H1 (cell line): ENCODE results near the gene MAPRE3. TPM values are rescaled to one million over a fixed set of nuclear protein-coding genes. Genes with fewer than 3 reads are reported as not detected.

ENCODE experiments used
- CTCF ChIA-PET: fragments of 300-600 bp; sonication (Branson Sonifier 250); formaldehyde crosslinking; loops from one replicate; lab custom pipeline; 2021; ENCODE audit not compliant: partially characterized antibody; lab: Charles Lee
- POLR2A ChIA-PET: fragments of 300-600 bp; sonication (Branson Sonifier 250); formaldehyde crosslinking; loops from one replicate; lab custom pipeline; 2021; ENCODE audit warnings: inconsistent platforms; ENCODE audit not compliant: partially characterized antibody; lab: Charles Lee
- DNase-seq, 2 experiments: peaks; one replicate each; pipeline versions ENCODE4 v3.0.0 to v3.0.0-alpha.2; 2010 to 2022; ENCODE audit warnings: low spot score in 2 of 2, low read depth in 1 of 2, mixed read lengths in 1 of 2
- FAIRE-seq: peaks from 2 replicates; lab custom pipeline; 2011; peaks lifted over from hg19 to GRCh38; lab: Jason Lieb, UNC
- H2AFZ ChIP-seq: 2 replicates; pipeline ENCODE4 v1.8.1; 2012; ENCODE audit warnings: low read length, inconsistent platforms
- H2AK5ac ChIP-seq: 2 replicates; pipeline ENCODE4 v1.6.1; 2013; ENCODE audit warnings: low read depth, low read length
- H2BK120ac ChIP-seq: replicated peaks from 2 replicates; pipeline ENCODE3; 2013; ENCODE audit warnings: low read depth, low read length, inconsistent platforms
- H2BK12ac ChIP-seq: 2 replicates; pipeline ENCODE4 v1.6.1; 2013; ENCODE audit warnings: low read depth, low read length
- H2BK15ac ChIP-seq: 2 replicates; pipeline ENCODE4 v1.6.1; 2013; ENCODE audit warnings: low read length
- H2BK20ac ChIP-seq: 2 replicates; pipeline ENCODE4 v1.6.1; 2013; ENCODE audit warnings: low read length
- H2BK5ac ChIP-seq: 2 replicates; pipeline ENCODE4 v1.6.1; 2013; ENCODE audit warnings: low read depth, low read length
- H3K14ac ChIP-seq: 2 replicates; pipeline ENCODE4 v1.6.1; 2013; ENCODE audit warnings: inconsistent platforms; ENCODE audit not compliant: insufficient read length
- H3K18ac ChIP-seq: 2 replicates; pipeline ENCODE4 v1.6.1; 2013; ENCODE audit warnings: low read length; ENCODE audit errors: extremely low read depth
- H3K23ac ChIP-seq: 2 replicates; pipeline ENCODE4 v1.6.1; 2013; ENCODE audit warnings: inconsistent platforms; ENCODE audit not compliant: insufficient read length
- H3K23me2 ChIP-seq: 2 replicates; pipeline ENCODE4 v1.6.1; 2013; ENCODE audit warnings: low read depth, low read length
- H3K27ac ChIP-seq: 2 replicates; pipeline ENCODE4 v1.6.1; 2011; ENCODE audit warnings: low read depth, low read length, inconsistent platforms
- H3K27me3 ChIP-seq, 4 experiments: replicated peaks in 1 of 4; 1 replicate in 1 of 4; 2 replicates in 3 of 4; pipeline versions ENCODE4 v1.6.1 to v1.8.1; 2011 to 2013; ENCODE audit warnings: low read length in 3 of 4, mild to moderate bottlenecking in 3 of 4, inconsistent platforms in 2 of 4, mixed read lengths in 2 of 4, moderate library complexity in 1 of 4; ENCODE audit not compliant: control insufficient read depth in 3 of 4, insufficient read depth in 3 of 4; ENCODE audit errors: extremely low read depth in 1 of 4
- H3K36me3 ChIP-seq, 4 experiments: 2 replicates each; pipeline versions ENCODE4 v1.6.1 to v1.8.1; 2011 to 2013; ENCODE audit warnings: mild to moderate bottlenecking in 4 of 4, low read length in 3 of 4, moderate library complexity in 2 of 4, control low read depth in 1 of 4, inconsistent platforms in 1 of 4; ENCODE audit not compliant: insufficient read depth in 4 of 4, control insufficient read depth in 2 of 4
- H3K4ac ChIP-seq: replicated peaks from 2 replicates; pipeline ENCODE3; 2013; ENCODE audit warnings: low read length, low read depth, mixed read lengths, inconsistent platforms; ENCODE audit not compliant: insufficient read length
- H3K4me1 ChIP-seq, 4 experiments: replicated peaks in 1 of 4; 1 replicate in 1 of 4; 2 replicates in 3 of 4; pipeline versions ENCODE4 v1.6.1 to v1.8.1; 2011 to 2013; ENCODE audit warnings: low read length in 3 of 4, inconsistent platforms in 2 of 4, mixed read lengths in 1 of 4; ENCODE audit not compliant: insufficient read depth in 4 of 4, control insufficient read depth in 3 of 4
- H3K4me2 ChIP-seq, 2 experiments: 2 replicates each; pipeline versions ENCODE4 v1.6.1 to v1.8.1; 2011 to 2013; ENCODE audit warnings: low read depth in 2 of 2, low read length in 2 of 2, control low read depth in 1 of 2, inconsistent platforms in 1 of 2, mild to moderate bottlenecking in 1 of 2; ENCODE audit not compliant: insufficient read depth in 1 of 2
- H3K4me3 ChIP-seq, 4 experiments: fragments of 200-600, 300-600 bp in 1 of 4; sonication (generic), shearing (Covaris generic), sonication (Bioruptor Twin) in 1 of 4; 2 replicates each; pipeline versions ENCODE4 v1.5.1 to v1.8.1; 2011 to 2016; ENCODE audit warnings: low read length in 4 of 4, low read depth in 3 of 4, control low read depth in 2 of 4, inconsistent platforms in 2 of 4, mild to moderate bottlenecking in 2 of 4, mixed read lengths in 1 of 4, moderate library complexity in 1 of 4; ENCODE audit not compliant: insufficient read depth in 2 of 4; ENCODE audit errors: extremely low read depth in 1 of 4
- H3K56ac ChIP-seq: replicated peaks from 2 replicates; pipeline ENCODE3; 2013; ENCODE audit warnings: low read depth, mild to moderate bottlenecking, mixed read lengths, low read length, inconsistent platforms; ENCODE audit not compliant: insufficient read length
- H3K79me1 ChIP-seq: 2 replicates; pipeline ENCODE4 v1.6.1; 2013; ENCODE audit warnings: low read depth, low read length, control low read depth
- H3K79me2 ChIP-seq, 2 experiments: 2 replicates each; pipeline versions ENCODE4 v1.6.1 to v1.8.1; 2012 to 2013; ENCODE audit warnings: low read length in 2 of 2, mild to moderate bottlenecking in 2 of 2, inconsistent platforms in 1 of 2; ENCODE audit not compliant: insufficient read depth in 2 of 2, control insufficient read depth in 1 of 2
- H3K9ac ChIP-seq, 4 experiments: replicated peaks in 1 of 4; 1 replicate in 1 of 4; 2 replicates in 3 of 4; pipeline versions ENCODE4 v1.6.1 to v1.8.1; 2011 to 2013; ENCODE audit warnings: low read depth in 3 of 4, low read length in 3 of 4, control low read depth in 2 of 4, mild to moderate bottlenecking in 2 of 4, moderate library complexity in 2 of 4, inconsistent platforms in 1 of 4; ENCODE audit errors: extremely low read depth in 1 of 4
- H3K9me3 ChIP-seq, 2 experiments: 2 replicates each; pipeline versions ENCODE4 v1.6.1 to v1.8.1; 2012 to 2013; ENCODE audit warnings: mild to moderate bottlenecking in 2 of 2, moderate library complexity in 2 of 2, control low read depth in 1 of 2, inconsistent platforms in 1 of 2, low read depth in 1 of 2, low read length in 1 of 2, mixed read lengths in 1 of 2; ENCODE audit not compliant: insufficient read depth in 2 of 2
- H4K20me1 ChIP-seq, 2 experiments: replicated peaks in 1 of 2; 2 replicates each; pipeline versions ENCODE3 to v1.8.1; 2011 to 2013; ENCODE audit warnings: inconsistent platforms in 2 of 2, low read length in 2 of 2, mild to moderate bottlenecking in 1 of 2; ENCODE audit not compliant: insufficient read depth in 2 of 2, control insufficient read depth in 1 of 2
- H4K5ac ChIP-seq: 2 replicates; pipeline ENCODE4 v1.6.1; 2013; ENCODE audit warnings: low read length, low read depth, mixed read lengths, inconsistent platforms; ENCODE audit not compliant: insufficient read length
- H4K8ac ChIP-seq: 2 replicates; pipeline ENCODE4 v1.8.0; 2013; ENCODE audit warnings: mild to moderate bottlenecking, moderate library complexity, low read length, inconsistent platforms; ENCODE audit not compliant: insufficient read depth; ENCODE audit errors: extremely low read depth
- H4K91ac ChIP-seq: replicated peaks from 2 replicates; pipeline ENCODE3; 2013; ENCODE audit warnings: low read length, mixed read lengths, inconsistent platforms; ENCODE audit not compliant: insufficient read length
- ASH2L ChIP-seq: fragments of 200-600, 300-600 bp; sonication (generic); IDR thresholded peaks from one replicate; pipeline ENCODE4 v1.7.1; 2017; ENCODE audit warnings: low read length
- BRCA1 ChIP-seq: IDR thresholded peaks from 2 replicates; pipeline ENCODE4 v1.6.1; 2012; ENCODE audit warnings: low read depth, low read length, improper control_type of control experiment
- CHD2 ChIP-seq: IDR thresholded peaks from 2 replicates; pipeline ENCODE4 v1.6.1; 2012; ENCODE audit warnings: low read length, improper control_type of control experiment
- CTBP2 ChIP-seq: IDR thresholded peaks from 2 replicates; pipeline ENCODE4 v1.7.0; 2011; ENCODE audit warnings: borderline replicate concordance, mild to moderate bottlenecking, moderate library complexity, mixed read lengths, low read length; ENCODE audit not compliant: insufficient read depth, insufficient read length
- EZH2 ChIP-seq: fragments of 200-600 bp; sonication (generic); IDR thresholded peaks from 2 replicates; pipeline ENCODE4 v1.7.1; 2012; ENCODE audit warnings: low read depth, mild to moderate bottlenecking, moderate library complexity, low read length, inconsistent platforms; ENCODE audit not compliant: severe bottlenecking
- GTF2F1 ChIP-seq: IDR thresholded peaks from 2 replicates; pipeline ENCODE4 v1.6.1; 2012; ENCODE audit warnings: low read depth, low read length, improper control_type of control experiment, borderline replicate concordance
- HDAC6 ChIP-seq: IDR thresholded peaks from one replicate; pipeline ENCODE4 v1.7.1; 2012; ENCODE audit warnings: low read depth, mild to moderate bottlenecking, inconsistent platforms, low read length, moderate library complexity
- MAX ChIP-seq: IDR thresholded peaks from 2 replicates; pipeline ENCODE4 v1.6.1; 2012; ENCODE audit warnings: inconsistent platforms
- NANOG ChIP-seq: IDR thresholded peaks from 2 replicates; pipeline ENCODE4 v1.6.1; 2011; ENCODE audit warnings: low read length, low read depth, mild to moderate bottlenecking, inconsistent platforms; ENCODE audit not compliant: insufficient read depth, poor library complexity, severe bottlenecking
- SUZ12 ChIP-seq: fragments of 200-600 bp; sonication (generic); IDR thresholded peaks from 2 replicates; pipeline ENCODE4 v1.6.1; 2012; ENCODE audit warnings: mild to moderate bottlenecking, inconsistent platforms, low read length, moderate library complexity, mixed read lengths
- WGBS, 2 experiments: shearing (Covaris generic) in 1 of 2; methylation state at CpG; one replicate each; pipeline versions ENCODE4 v1.1.6 to v1.1.7; 2013 to 2015; ENCODE audit warnings: low lambda C conversion rate in 2 of 2, mixed read lengths in 2 of 2, inconsistent platforms in 1 of 2, low coverage in 1 of 2, missing lambda C conversion rate in 1 of 2; ENCODE audit not compliant: insufficient replicate concordance in 2 of 2, insufficient coverage in 1 of 2, insufficient read length in 1 of 2; ENCODE audit errors: extremely low coverage in 1 of 2, missing lambda C conversion rate in 1 of 2; 5-methylcytosine and 5-hydroxymethylcytosine counted together
- polyA plus RNA-seq, 7 experiments: library from polyadenylated mRNA; depleted of rRNA in 3 of 7; stranded (reverse) in 5 of 7; unstranded in 2 of 7; fragments of >200 nt in 5 of 7; fragments of 200-250 nt in 2 of 7; gene quantifications; 1 replicate in 5 of 7; 2 replicates in 1 of 7; 4 replicates in 1 of 7; pipeline versions ENCODE4 v1.2.1 to v1.2.3, GENCODE V29; 2011 to 2013; ENCODE audit warnings: missing spikeins in 2 of 7, mixed read lengths in 2 of 7
- total RNA-seq: library from RNA; stranded (reverse); fragmentation: NEBNext Ultra II Directional; extraction: Animal tissue kit (Norgen Biotek cat#: 25700); gene quantifications from 2 replicates; pipeline ENCODE4 v1.2.1, GENCODE V29; 2021

The MAPRE3 gene
- total and polyA plus RNA-seq, 2 of the 8 experiments (the other 6 are each of a cell fraction or from before 2014, with no cell fraction given): 4.9 to 6.6 TPM

GRCh38 chr2:27006602-27007415, 36.4 kb downstream of the MAPRE3 start:
- POLR2A ChIA-PET: no interaction called here
- H3K4me2 ChIP-seq: no peak overlapping the region
- H2AFZ ChIP-seq: no peak overlapping the region
- no peak overlapping the region for H3K27ac ChIP-seq
- 86% methylated on average over 6 of the region's 6 CpGs; no CpG with 5 or more reads in 1 of the 2 experiments for WGBS, 2 experiments
- H3K4me1 ChIP-seq: 0 out of 7 replicates have a peak, but pooled peaks cover 0 to under 1% (median 0%) of the 10 kb centered on the region in 4 experiments
- H3K79me1 ChIP-seq: no peaks in the 10 kb centered on the region; the same call in 1 of the 2 replicates
- no peak overlapping the region for H2BK12ac ChIP-seq
- H3K56ac ChIP-seq: no peak overlapping the region
- H3K4me3 ChIP-seq: no peak overlapping the region
- H3K9me3 ChIP-seq: no peaks in the 10 kb centered on the region
- FAIRE-seq (no peak), DNase-seq (no peak)
- CTCF ChIA-PET: interaction anchor here (1.0 to 1.9 kb wide), 5 partner anchors 10 to 160 kb away, joined by 3 to 7 read pairs (median 5); partner anchors contain the start of gene TMEM214
- H3K14ac ChIP-seq: no peak overlapping the region
- no peak overlapping the region for H4K91ac ChIP-seq
- H3K23me2 ChIP-seq: no peaks in the 10 kb centered on the region
- no peak overlapping the region for H3K9ac ChIP-seq
- no peak overlapping the region for H2BK120ac ChIP-seq
- no peaks in the 10 kb centered on the region for H3K36me3 ChIP-seq
- no peaks in the 10 kb centered on the region for H4K20me1 ChIP-seq
- no peak overlapping the region for H2BK5ac ChIP-seq
- H4K8ac ChIP-seq: no peak overlapping the region
- no peak overlapping the region for H2BK15ac ChIP-seq
- H3K23ac ChIP-seq: no peak overlapping the region
- H2AK5ac ChIP-seq: no peak overlapping the region
- H4K5ac ChIP-seq: no peak overlapping the region
- no peaks in the 10 kb centered on the region for H3K79me2 ChIP-seq
- H3K4ac ChIP-seq: no peak overlapping the region
- no peaks in the 10 kb centered on the region; a peak in 2 of 7 replicates for H3K27me3 ChIP-seq
- H3K18ac ChIP-seq: no peak overlapping the region
- H2BK20ac ChIP-seq: no peak overlapping the region
- no peak for TF ChIP-seq CHD2
- no peak for TF ChIP-seq ASH2L
- TF ChIP-seq GTF2F1: no peak
- no peak for TF ChIP-seq MAX
- TF ChIP-seq BRCA1: no peak
- TF ChIP-seq CTBP2: no peak
- TF ChIP-seq NANOG: no peak
- no peak for TF ChIP-seq HDAC6
- no peak for TF ChIP-seq EZH2
- TF ChIP-seq SUZ12: no peak
